ENCODE results near the gene RAD1. TPM values are rescaled to one million over a fixed set of nuclear protein-coding genes. Genes with fewer than 3 reads are reported as not detected.
A peak's percentile ranks its signal among the peaks of the same experiment; 100 is the strongest.

RAD1 gene
- total and polyA plus RNA-seq, 12 donors = 10.5 to 42.2 (median 24.5) TPM

DNA sequence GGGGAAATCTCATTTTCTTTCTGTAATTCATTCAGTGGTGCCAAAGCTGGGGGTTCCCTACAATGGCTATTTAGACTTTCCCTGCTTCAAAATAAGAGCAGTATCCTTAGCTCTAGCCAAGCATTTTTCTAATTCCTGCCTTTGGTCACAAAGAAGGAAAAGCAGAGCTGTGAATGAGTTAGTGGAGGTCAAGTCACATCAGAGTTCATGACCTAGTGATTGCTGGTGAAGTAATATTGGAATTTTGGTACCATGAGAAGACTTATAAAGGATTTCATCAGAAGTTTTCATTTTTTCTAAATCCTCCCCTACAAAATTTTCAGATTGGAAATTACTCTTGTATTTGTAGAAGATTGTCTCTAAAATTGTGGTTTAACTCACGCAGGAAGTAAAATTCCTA lies 42.0 kb upstream of the RAD1 start:
- H3K9me3 ChIP-seq (replicated peaks in 1 of 3) = no peaks in the 10 kb centered on the region
- intact Hi-C loops (cut with DNase I) = no loop called here
- H3K36me3 ChIP-seq (replicated peaks in 1 of 2) = peaks cover 0 to 16% of the 10 kb centered on the region in 2 donors
- H3K4me3 ChIP-seq = no peak overlapping the region
- DNase-seq = no peak
- H3K27ac ChIP-seq = peak overlapping the region in 1 of 5 donors; percentile 25
- H3K4me1 ChIP-seq (replicated peaks in 1 of 2) = peaks cover 0 to 12% of the 10 kb centered on the region in 2 donors
- 94 to 97% (median 96%) methylated on average over 1 of the region's 1 CpG for WGBS, 4 donors
- no peak for TF ChIP-seq CTCF (IDR thresholded peaks at IDR 0.05)
- TF ChIP-seq POLR2A (IDR thresholded peaks at IDR 0.05) = no peak
- H3K27me3 ChIP-seq = no peaks in the 10 kb centered on the region

GRCh38 chr5:34944460-34945047 lies 29.2 kb upstream of the RAD1 start:
- intact Hi-C loops (cut with DNase I) = no loop called here
- Histone ChIP-seq H3K4me3 (no peak overlapping the region), H3K9me3 (replicated peaks in 1 of 3) (no peaks in the 10 kb centered on the region), H3K36me3 (replicated peaks in 1 of 2) (peaks cover 0 to 45% of the 10 kb centered on the region in 2 donors), H3K27ac (no peak overlapping the region), H3K27me3 (no peaks in the 10 kb centered on the region), H3K4me1 (replicated peaks in 1 of 2) (no peaks in the 10 kb centered on the region)
- DNase-seq = no peak
- 88 to 90% (median 88%) methylated on average over 11 of the region's 11 CpGs for WGBS, 4 donors
- TF ChIP-seq POLR2A (IDR thresholded peaks at IDR 0.05) = no peak
- no peak for TF ChIP-seq CTCF (IDR thresholded peaks at IDR 0.05)

DNA sequence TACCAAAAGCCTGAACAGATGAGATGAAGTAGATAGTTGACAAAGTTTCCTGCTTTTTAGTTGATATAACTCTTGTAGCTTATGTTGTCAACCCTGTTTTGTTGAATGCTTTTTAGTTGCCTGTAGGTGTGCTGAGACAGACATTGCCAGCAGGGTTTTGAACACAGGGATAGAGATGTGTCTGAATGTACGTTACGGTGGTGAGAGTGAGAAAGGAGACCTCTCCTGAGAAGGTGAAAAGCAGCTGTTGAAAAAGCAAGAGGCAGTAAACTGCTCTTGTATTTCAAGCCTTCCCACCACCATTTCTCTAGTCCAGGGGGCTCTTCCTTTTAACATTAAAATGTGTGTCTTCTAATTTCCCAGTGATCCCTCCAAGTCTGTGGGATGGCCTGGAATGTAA lies 28.7 kb upstream of the RAD1 start:
- WGBS, 4 donors = 96 to 100% (median 98%) methylated on average over 2 of the region's 2 CpGs

DNA sequence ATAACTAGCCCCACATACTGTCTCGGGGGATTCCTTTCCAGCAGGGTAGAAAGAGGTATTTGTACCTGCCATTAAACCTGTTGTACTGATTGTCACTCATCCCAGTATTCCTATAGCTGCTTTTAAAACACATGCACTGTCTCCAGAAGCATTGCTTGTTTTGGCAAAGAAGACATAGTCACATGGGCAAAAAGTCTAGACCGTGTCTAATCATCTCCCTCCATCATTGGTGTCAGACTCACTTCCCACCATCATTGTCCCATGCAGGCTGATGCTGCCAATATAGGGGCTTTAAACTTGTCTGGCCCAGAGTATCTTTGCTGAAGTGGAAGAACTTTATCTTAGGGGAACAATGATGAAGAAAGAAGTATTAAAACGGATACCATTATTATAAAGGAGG lies 26.6 kb upstream of the RAD1 start:
- TF ChIP-seq CTCF (IDR thresholded peaks at IDR 0.05) = no peak
- no peak for TF ChIP-seq POLR2A (IDR thresholded peaks at IDR 0.05)
- no peak overlapping the region for H3K4me3 ChIP-seq
- 85 to 90% (median 89%) methylated on average over 3 of the region's 3 CpGs for WGBS, 4 donors
- no peaks in the 10 kb centered on the region for H3K4me1 ChIP-seq (replicated peaks in 1 of 2)
- intact Hi-C loops (cut with DNase I) = no loop called here
- no peak overlapping the region for H3K27ac ChIP-seq
- peaks cover 0 to 63% of the 10 kb centered on the region in 2 donors for H3K36me3 ChIP-seq (replicated peaks in 1 of 2)
- DNase-seq = no peak
- H3K9me3 ChIP-seq (replicated peaks in 1 of 3) = no peaks in the 10 kb centered on the region
- no peaks in the 10 kb centered on the region for H3K27me3 ChIP-seq

More for the DNA sequence above, 28.7 kb upstream of the RAD1 start:
- Histone ChIP-seq H3K27me3 (no peaks in the 10 kb centered on the region), H3K4me3 (no peak overlapping the region), H3K4me1 (replicated peaks in 1 of 2) (no peaks in the 10 kb centered on the region), H3K27ac (no peak overlapping the region), H3K9me3 (replicated peaks in 1 of 3) (no peaks in the 10 kb centered on the region), H3K36me3 (replicated peaks in 1 of 2) (peaks cover 0 to 47% of the 10 kb centered on the region in 2 donors)
- TF ChIP-seq POLR2A (IDR thresholded peaks at IDR 0.05) (no peak), CTCF (IDR thresholded peaks at IDR 0.05) (no peak)
- DNase-seq = no peak
- intact Hi-C loops (cut with DNase I) = no loop called here

Measured in adrenal gland (tissue), 12 donors.